BLaER1 (cell line): ENCODE results near the gene MAGIX.
"Not testable (repeated sequence)": the region's sequence is repeated elsewhere in the genome, so short reads cannot be mapped to it uniquely, and the experiment has no call there.

ENCODE experiments used
- H3K27ac ChIP-seq: shearing (Covaris generic); formaldehyde crosslinking; 2 replicates; pipeline ENCODE4 v1.8.1; 2022
- H3K27me3 ChIP-seq: shearing (Covaris generic); formaldehyde crosslinking; 2 replicates; pipeline ENCODE4 v1.8.1; 2022
- H3K36me3 ChIP-seq: shearing (Covaris generic); formaldehyde crosslinking; 2 replicates; pipeline ENCODE4 v1.8.1; 2022
- H3K4me1 ChIP-seq: shearing (Covaris generic); formaldehyde crosslinking; 2 replicates; pipeline ENCODE4 v1.8.1; 2022
- H3K4me2 ChIP-seq: shearing (Covaris generic); formaldehyde crosslinking; 2 replicates; pipeline ENCODE4 v1.8.1; 2022
- H3K4me3 ChIP-seq: shearing (Covaris generic); formaldehyde crosslinking; 2 replicates; pipeline ENCODE4 v1.8.1; 2022
- H3K9ac ChIP-seq: shearing (Covaris generic); formaldehyde crosslinking; 2 replicates; pipeline ENCODE4 v1.8.1; 2022
- H3K9me3 ChIP-seq: shearing (Covaris generic); formaldehyde crosslinking; 2 replicates; pipeline ENCODE4 v1.8.1; 2022
- H4K20me1 ChIP-seq: shearing (Covaris generic); formaldehyde crosslinking; 2 replicates; pipeline ENCODE4 v1.8.1; 2022
- Cebpa-rat ChIP-seq: shearing (Covaris generic); IDR thresholded peaks from 2 replicates; pipeline ENCODE4 v1.8.1; 2022

The MAGIX gene

DNA sequence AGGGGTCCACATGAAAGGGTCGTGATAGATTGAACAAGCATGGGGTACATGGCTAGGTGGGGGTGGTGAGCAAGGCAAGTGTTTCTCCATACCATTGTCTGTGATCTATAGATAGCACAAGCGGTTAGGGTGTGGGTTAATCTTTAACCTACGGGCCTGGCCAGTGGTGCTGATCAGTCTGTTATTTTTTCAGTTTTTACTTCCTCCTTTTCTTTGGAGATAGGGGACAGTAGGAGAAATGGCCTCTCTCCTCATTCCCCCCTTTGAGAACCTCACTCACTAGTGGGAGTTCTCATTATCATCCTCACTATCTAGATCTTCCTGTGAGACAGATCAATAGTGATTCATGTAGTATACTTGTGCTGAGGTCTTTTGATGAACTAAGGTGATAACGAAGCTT lies 22.8 kb upstream of the MAGIX start:
- H4K20me1 ChIP-seq, result no peaks in the 10 kb centered on the region
- no peak for TF ChIP-seq Cebpa-rat
- H3K4me2 ChIP-seq, result no peak overlapping the region
- no peaks in the 10 kb centered on the region for H3K4me1 ChIP-seq
- no peak overlapping the region for H3K27ac ChIP-seq
- no peak overlapping the region for H3K4me3 ChIP-seq
- peaks cover 18% of the 10 kb centered on the region for H3K27me3 ChIP-seq
- peaks cover 52% of the 10 kb centered on the region for H3K9me3 ChIP-seq
- 0 out of 2 replicates have a peak, but pooled peaks cover 7% of the 10 kb centered on the region for H3K36me3 ChIP-seq
- no peak overlapping the region for H3K9ac ChIP-seq

DNA sequence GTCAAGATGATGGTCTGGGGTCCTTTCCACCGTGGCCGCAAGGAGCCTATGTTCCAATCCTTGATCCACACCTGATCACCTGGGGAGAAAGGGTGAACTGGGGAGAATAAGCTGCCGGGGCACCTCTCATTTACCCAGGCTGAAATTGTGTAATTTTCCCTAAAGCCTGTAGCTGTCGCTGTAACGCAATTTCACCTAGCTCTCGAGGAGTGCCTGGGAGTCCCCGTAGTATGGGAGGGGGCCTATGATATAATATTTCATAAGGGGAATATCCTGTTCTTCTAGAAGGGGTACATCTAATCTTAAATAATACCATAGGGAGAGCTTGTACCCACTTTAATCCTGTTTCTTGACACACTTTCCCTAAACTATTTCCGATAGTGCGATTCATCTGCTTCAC lies 20.3 kb upstream of the MAGIX start:
- not testable (repeated sequence) for H3K4me1 ChIP-seq, H3K9ac ChIP-seq, H3K4me3 ChIP-seq, H3K36me3 ChIP-seq, H3K4me2 ChIP-seq, H3K27ac ChIP-seq, H4K20me1 ChIP-seq
- Histone ChIP-seq H3K27me3 (peaks cover 25% of the 10 kb centered on the region), H3K9me3 (peaks cover 61% of the 10 kb centered on the region)

DNA sequence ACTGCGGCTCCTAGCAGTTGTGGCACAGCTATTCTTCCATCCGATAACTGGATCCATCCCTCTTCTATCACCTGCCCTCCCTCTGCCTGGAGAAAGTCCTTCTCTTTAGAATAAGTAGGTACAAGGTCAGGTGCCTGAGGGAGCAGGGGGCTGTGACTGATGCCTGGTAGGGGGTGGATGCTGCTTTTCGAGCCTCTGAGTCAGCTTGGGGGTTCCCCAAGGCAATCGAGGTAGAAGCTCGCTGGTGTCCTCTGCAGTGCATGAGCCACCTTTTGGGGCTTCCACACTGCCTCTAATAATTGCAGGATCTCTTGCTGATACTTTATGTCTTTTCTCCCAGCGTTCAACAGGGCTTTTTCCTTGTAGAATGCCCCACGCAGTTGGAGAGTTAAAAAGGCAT lies 19.4 kb upstream of the MAGIX start:
- not testable (repeated sequence) for H3K4me2 ChIP-seq, H3K4me1 ChIP-seq, H4K20me1 ChIP-seq, H3K9ac ChIP-seq, H3K27ac ChIP-seq, H3K36me3 ChIP-seq, H3K4me3 ChIP-seq
- Histone ChIP-seq H3K9me3 (peaks cover 62% of the 10 kb centered on the region), H3K27me3 (peaks cover 25% of the 10 kb centered on the region)

DNA sequence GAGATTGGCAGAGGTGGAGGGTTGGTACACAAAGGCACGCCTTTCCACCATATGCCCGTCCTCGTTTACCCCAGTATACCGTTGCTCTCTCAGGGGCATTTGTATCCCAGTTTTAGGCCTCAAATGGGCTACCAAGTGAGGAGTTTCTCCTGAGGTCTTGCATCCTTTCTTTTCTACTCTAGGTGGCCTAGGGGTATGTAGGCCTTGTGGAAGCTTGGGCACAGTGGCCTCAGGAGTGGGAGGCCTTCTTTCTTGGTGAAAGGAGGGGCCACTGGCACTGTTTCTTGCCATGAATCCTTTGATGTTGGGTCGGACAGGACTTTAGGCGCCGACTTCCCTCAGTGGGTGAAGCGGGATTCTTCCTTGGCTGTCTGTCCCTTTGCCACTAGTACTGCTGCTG lies 15.3 kb upstream of the MAGIX start:
- Histone ChIP-seq H3K27me3 (peaks cover 25% of the 10 kb centered on the region), H3K4me3 (no peak overlapping the region), H3K4me1 (no peaks in the 10 kb centered on the region), H3K4me2 (no peak overlapping the region), H4K20me1 (no peaks in the 10 kb centered on the region), H3K9me3 (peaks cover 28% of the 10 kb centered on the region), H3K36me3 (0 out of 2 replicates have a peak, but pooled peaks cover under 1% of the 10 kb centered on the region), H3K9ac (no peak overlapping the region), H3K27ac (no peak overlapping the region)
- no peak for TF ChIP-seq Cebpa-rat

DNA sequence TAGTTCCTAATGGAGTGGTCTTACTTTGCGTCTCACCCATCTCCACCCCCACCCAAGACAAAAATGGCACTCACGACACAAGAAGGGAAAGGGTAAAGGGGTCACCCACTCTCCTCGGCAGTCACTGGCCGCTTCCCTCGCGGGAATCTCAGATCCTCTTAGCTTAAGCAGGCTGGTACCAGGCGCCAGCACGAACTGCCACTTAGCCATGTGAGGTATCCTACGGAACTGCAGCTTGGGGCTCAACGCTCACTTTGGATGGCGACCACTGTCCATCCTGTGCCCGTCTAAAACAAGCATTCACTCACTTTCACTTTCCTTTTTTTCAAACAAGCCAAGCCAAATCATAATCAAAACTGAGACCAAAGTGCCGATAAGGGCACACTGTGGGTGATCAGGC lies 14.6 kb upstream of the MAGIX start:
- no peak overlapping the region for H3K27ac ChIP-seq
- H3K27me3 ChIP-seq, result peaks cover 26% of the 10 kb centered on the region
- H3K9ac ChIP-seq, result no peak overlapping the region
- no peak overlapping the region for H3K4me2 ChIP-seq
- H4K20me1 ChIP-seq, result no peaks in the 10 kb centered on the region
- H3K4me1 ChIP-seq, result no peaks in the 10 kb centered on the region
- TF ChIP-seq Cebpa-rat, result no peak
- no peak overlapping the region for H3K4me3 ChIP-seq
- peaks cover 25% of the 10 kb centered on the region for H3K9me3 ChIP-seq
- no peaks in the 10 kb centered on the region for H3K36me3 ChIP-seq

DNA sequence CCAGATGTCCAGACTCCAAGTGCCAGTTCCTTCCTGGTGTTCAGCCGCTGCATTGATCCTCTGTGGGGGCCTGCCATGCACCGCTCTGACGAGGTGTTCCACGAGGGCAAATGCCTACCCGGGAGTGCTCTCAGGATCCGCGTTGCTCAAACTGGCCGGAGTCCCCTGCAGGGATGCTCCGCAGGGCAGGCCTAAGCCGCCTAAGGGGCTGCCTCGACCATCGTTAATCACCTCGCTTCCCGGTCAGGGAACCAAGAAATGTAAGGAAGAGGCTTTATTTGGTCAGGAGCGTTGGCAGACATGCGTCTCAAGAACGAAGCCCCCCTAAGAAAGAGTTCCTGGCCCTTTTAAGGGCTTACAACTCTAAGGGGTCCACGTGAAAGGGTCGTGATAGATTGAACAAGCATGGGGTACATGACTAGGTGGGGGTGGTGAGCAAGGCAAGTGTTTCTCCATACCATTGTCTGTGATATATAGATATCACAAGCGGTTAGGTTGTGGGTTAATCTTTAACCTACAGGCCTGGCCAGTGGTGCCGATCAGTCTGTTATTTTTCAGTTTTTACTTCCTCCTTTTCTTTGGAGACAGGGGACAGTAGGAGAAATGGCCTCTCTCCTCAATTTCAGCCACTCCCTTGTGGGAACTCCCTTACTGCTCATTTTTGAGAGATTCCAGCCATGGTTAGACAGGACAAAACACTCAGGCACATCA lies 14.0 kb upstream of the MAGIX start:
- not testable (repeated sequence) for H3K4me2 ChIP-seq, H4K20me1 ChIP-seq, H3K4me1 ChIP-seq, H3K4me3 ChIP-seq, H3K9ac ChIP-seq, H3K27ac ChIP-seq, H3K36me3 ChIP-seq
- H3K27me3 ChIP-seq, result peaks cover 22% of the 10 kb centered on the region
- H3K9me3 ChIP-seq, result peaks cover 25% of the 10 kb centered on the region

DNA sequence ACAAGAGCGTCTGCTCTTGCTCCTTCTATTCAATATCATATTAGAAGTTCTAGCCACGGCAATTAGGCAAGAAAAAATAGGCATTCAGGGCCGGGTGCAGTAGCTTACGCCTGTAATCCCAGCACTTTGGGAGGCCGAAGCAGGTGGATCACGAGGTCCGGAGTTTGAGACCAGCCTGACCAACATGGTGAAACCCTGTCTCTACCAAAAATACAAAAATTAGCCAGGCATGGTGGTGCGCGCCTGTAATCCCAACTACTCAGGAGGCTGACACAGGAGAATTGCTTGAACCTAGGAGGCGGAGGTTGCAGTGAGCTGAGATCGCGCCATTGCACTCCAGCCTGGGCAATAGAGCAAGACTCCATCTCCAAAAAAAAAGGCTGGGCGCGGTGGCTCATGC lies 13.3 kb upstream of the MAGIX start:
- not testable (repeated sequence) for H4K20me1 ChIP-seq, H3K27ac ChIP-seq, H3K4me2 ChIP-seq, H3K4me3 ChIP-seq, H3K36me3 ChIP-seq, H3K9ac ChIP-seq, H3K4me1 ChIP-seq
- Histone ChIP-seq H3K9me3 (peaks cover 25% of the 10 kb centered on the region), H3K27me3 (peaks cover 19% of the 10 kb centered on the region)

DNA sequence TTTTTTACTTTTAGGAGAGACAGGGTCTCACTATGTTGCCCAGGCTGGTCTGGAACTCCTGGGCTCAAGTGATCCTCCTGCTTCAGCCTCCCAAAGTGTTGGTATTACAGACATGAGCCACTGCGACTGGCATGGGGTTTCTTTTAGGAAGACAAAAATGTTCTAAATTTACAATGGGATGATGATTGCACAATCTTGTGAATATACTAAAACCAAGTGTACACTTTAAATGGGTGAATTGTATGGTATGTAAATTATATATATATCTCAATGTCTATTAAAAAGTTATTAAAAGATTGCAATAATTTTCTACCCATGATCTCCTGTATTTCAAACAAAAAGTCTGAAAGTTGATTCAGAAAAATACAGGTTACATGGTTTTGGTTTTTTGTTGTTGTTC lies 9.1 kb upstream of the MAGIX start:
- no peak overlapping the region for H3K4me2 ChIP-seq

DNA sequence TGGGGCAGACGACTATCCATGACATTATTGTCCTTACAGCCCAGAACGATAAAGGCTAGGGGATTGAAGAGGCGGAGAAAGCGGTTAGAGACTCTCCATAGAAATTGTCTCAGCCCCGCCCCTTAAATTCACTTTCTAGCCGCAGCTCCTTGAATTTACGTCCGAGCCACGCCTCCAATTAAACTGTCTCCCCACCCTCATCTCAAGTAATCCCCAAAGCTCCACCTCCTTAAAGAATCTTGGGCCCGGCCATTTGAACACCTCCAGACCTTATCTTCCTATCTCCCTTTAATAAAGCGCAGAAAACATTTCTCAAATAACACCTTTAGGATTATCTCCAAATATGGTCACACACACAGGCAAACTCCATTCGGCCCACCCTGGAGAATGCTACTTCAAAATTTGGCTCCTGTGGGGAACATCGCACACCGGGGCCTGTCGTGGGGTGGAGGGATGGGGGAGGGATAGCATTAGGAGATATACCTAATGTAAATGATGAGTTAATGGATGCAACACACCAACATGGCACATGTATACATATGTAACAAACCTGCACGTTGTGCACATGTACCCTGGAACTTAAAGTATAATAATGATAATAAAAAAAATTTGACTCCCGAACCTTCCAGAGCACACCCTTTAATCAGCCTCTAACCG lies 7.2 kb upstream of the MAGIX start:
- no peaks in the 10 kb centered on the region for H3K36me3 ChIP-seq
- H3K4me3 ChIP-seq, result peak overlapping the region; percentile 65
- no peak for TF ChIP-seq Cebpa-rat
- 0 out of 2 replicates have a peak, but pooled peaks cover 7% of the 10 kb centered on the region for H3K4me1 ChIP-seq
- peaks cover 34% of the 10 kb centered on the region for H3K27me3 ChIP-seq
- 0 out of 2 replicates have a peak, but pooled peaks cover 4% of the 10 kb centered on the region for H3K9me3 ChIP-seq
- H4K20me1 ChIP-seq, result no peaks in the 10 kb centered on the region
- peak overlapping the region; percentile 73 for H3K4me2 ChIP-seq
- H3K27ac ChIP-seq, result peak overlapping the region; percentile 74
- peak overlapping the region; percentile 71; the same call in 1 of the 2 replicates for H3K9ac ChIP-seq

More for the DNA sequence above, 9.1 kb upstream of the MAGIX start:
- H3K4me1 ChIP-seq, result 0 out of 2 replicates have a peak, but pooled peaks cover 7% of the 10 kb centered on the region
- H3K4me3 ChIP-seq, result no peak overlapping the region
- no peaks in the 10 kb centered on the region for H4K20me1 ChIP-seq
- H3K27ac ChIP-seq, result no peak overlapping the region
- 0 out of 2 replicates have a peak, but pooled peaks cover 8% of the 10 kb centered on the region for H3K9me3 ChIP-seq
- H3K9ac ChIP-seq, result no peak overlapping the region
- no peaks in the 10 kb centered on the region for H3K36me3 ChIP-seq
- H3K27me3 ChIP-seq, result peaks cover 15% of the 10 kb centered on the region
- no peak for TF ChIP-seq Cebpa-rat
